ENCODE measurements around the gene SUN3.

DNA sequence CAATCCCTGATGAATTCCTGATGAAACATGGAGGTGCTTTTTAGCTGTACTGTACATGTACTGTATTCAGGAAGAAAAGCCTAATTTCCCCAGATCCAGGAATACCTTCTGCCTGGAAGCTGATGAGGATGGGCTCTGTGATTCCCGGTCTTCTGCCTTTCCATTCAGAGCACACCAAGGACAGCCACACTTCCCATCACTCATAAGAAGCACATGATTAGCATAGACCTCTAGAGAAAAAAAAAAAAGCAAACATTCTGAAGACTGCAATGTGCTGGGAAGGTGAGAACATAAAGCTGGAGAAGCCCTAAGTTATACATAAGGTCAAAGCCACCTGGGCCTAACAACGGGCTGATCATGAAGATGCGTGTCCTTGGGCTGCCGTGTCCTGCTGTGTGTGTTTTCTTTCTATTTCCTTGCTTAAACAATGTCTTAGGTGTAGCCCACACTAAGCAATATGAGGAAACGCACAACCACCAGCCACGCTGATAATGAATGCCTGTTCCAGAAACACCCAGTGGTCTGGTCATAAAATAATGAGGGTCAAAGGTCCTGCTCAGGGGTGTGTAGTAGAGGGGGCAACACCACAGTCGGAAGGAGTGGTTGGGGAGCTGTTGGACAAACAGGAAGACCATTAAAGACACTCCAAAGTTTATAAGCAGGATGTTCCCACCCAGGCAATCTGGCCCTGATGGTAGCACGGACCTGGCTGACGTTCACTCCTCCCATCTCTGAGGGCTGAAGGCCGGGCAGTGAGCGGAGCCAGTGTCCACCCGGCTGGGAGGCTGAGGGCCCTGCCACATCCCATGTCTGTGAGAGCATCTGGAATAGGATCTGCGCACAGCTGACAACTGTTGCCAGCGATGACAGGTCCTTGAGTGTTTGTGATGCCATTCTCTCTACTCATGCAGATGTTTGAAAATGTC, 88.6 kb downstream of the SUN3 start:
- TF ChIP-seq, protein P1, sequence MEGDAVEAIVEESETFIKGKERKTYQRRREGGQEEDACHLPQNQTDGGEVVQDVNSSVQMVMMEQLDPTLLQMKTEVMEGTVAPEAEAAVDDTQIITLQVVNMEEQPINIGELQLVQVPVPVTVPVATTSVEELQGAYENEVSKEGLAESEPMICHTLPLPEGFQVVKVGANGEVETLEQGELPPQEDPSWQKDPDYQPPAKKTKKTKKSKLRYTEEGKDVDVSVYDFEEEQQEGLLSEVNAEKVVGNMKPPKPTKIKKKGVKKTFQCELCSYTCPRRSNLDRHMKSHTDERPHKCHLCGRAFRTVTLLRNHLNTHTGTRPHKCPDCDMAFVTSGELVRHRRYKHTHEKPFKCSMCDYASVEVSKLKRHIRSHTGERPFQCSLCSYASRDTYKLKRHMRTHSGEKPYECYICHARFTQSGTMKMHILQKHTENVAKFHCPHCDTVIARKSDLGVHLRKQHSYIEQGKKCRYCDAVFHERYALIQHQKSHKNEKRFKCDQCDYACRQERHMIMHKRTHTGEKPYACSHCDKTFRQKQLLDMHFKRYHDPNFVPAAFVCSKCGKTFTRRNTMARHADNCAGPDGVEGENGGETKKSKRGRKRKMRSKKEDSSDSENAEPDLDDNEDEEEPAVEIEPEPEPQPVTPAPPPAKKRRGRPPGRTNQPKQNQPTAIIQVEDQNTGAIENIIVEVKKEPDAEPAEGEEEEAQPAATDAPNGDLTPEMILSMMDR (conservative IDR thresholded peaks at IDR 0.05; ENCODE audit: low read length): no peak
- TF ChIP-seq EZH2phosphoT487 (IDR thresholded peaks at IDR 0.05; ENCODE audit: borderline replicate concordance): no peak

Measured in Loucy (cell line).